IMR-90 (cell line): Measurements from ENCODE around the gene PTK7. TPM values are rescaled to one million over a fixed set of nuclear protein-coding genes. Genes with fewer than 3 reads are reported as not detected.

Experiments
- ATAC-seq: fragments of 200-7000 bp; cut with Tn5 transposase; 2 replicates; pipeline ENCODE4 v1.9.1; 2020; ENCODE audit warnings: low read depth, mild to moderate bottlenecking, moderate library complexity
- BruUV-seq: library from RNA; stranded (reverse); fragments of 400-500 nt; replicated peaks from 2 replicates; lab custom pipeline; 2021; lab: Mats Ljungman, UMichigan
- CTCF ChIA-PET: fragments of 300-600 bp; formaldehyde crosslinking; extraction: SDS; loops from one replicate; lab custom pipeline; 2021; ENCODE audit warnings: antibody characterized with exemption; lab: Yijun Ruan, JAX
- POLR2A ChIA-PET: fragments of 300-600 bp; sonication (Branson Sonifier 250); formaldehyde crosslinking; loops from one replicate; lab custom pipeline; 2022; ENCODE audit warnings: antibody characterized with exemption; ENCODE audit not compliant: unreplicated experiment; lab: Charles Lee
- DNase-seq: peaks from one replicate; pipeline ENCODE4 v3.0.0; 2013
- H2AFZ ChIP-seq: replicated peaks from 2 replicates; pipeline ENCODE3; 2013; ENCODE audit warnings: low read length, mild to moderate bottlenecking; ENCODE audit not compliant: poor library complexity
- H2AK5ac ChIP-seq: 2 replicates; pipeline ENCODE4 v1.6.1; 2013; ENCODE audit warnings: low read depth, low read length, inconsistent platforms
- H2AK9ac ChIP-seq: replicated peaks from 2 replicates; pipeline ENCODE3; 2013; ENCODE audit warnings: mild to moderate bottlenecking, low read depth, low read length, moderate library complexity; ENCODE audit not compliant: poor library complexity
- H2BK120ac ChIP-seq: 2 replicates; pipeline ENCODE4 v1.6.1; 2013; ENCODE audit warnings: low read depth, low read length, inconsistent platforms
- H2BK15ac ChIP-seq: 3 replicates; pipeline ENCODE4 v1.6.1; 2013; ENCODE audit warnings: low read depth, low read length, inconsistent platforms
- H2BK20ac ChIP-seq: 2 replicates; pipeline ENCODE4 v1.6.1; 2013; ENCODE audit warnings: low read depth, mild to moderate bottlenecking, inconsistent platforms, low read length, moderate library complexity
- H2BK5ac ChIP-seq: 2 replicates; pipeline ENCODE4 v1.6.1; 2013; ENCODE audit warnings: mild to moderate bottlenecking, low read depth, low read length, inconsistent platforms; ENCODE audit not compliant: poor library complexity, severe bottlenecking
- H3K14ac ChIP-seq: replicated peaks from 2 replicates; pipeline ENCODE4 v1.6.1; 2013; ENCODE audit warnings: low read depth, low read length, inconsistent platforms
- H3K18ac ChIP-seq: 2 replicates; pipeline ENCODE4 v1.6.1; 2013; ENCODE audit warnings: low read depth, low read length, control low read depth
- H3K23ac ChIP-seq: 2 replicates; pipeline ENCODE4 v1.6.1; 2013; ENCODE audit warnings: low read depth, low read length, inconsistent platforms
- H3K27ac ChIP-seq: 2 replicates; pipeline ENCODE4 v1.5.1; 2013; ENCODE audit warnings: mild to moderate bottlenecking, control low read depth, low read length; ENCODE audit not compliant: insufficient read depth
- H3K27me3 ChIP-seq: 2 replicates; pipeline ENCODE4 v1.6.1; 2013; ENCODE audit warnings: low read length; ENCODE audit not compliant: control insufficient read depth, insufficient read depth
- H3K36me3 ChIP-seq: 2 replicates; pipeline ENCODE4 v1.6.1; 2013; ENCODE audit warnings: low read length, mixed read lengths; ENCODE audit not compliant: control insufficient read depth, insufficient read depth
- H3K4ac ChIP-seq: 2 replicates; pipeline ENCODE4 v1.6.1; 2013; ENCODE audit warnings: low read depth, low read length, inconsistent platforms
- H3K4me1 ChIP-seq: 2 replicates; pipeline ENCODE4 v1.6.1; 2013; ENCODE audit warnings: low read length, mixed read lengths; ENCODE audit not compliant: control insufficient read depth, insufficient read depth
- H3K4me2 ChIP-seq: 2 replicates; pipeline ENCODE4 v1.6.1; 2013; ENCODE audit warnings: low read depth, mild to moderate bottlenecking, control low read depth, low read length, moderate library complexity
- H3K4me3 ChIP-seq: 2 replicates; pipeline ENCODE4 v1.5.1; 2013; ENCODE audit warnings: low read depth, mild to moderate bottlenecking, control low read depth, low read length, moderate library complexity; ENCODE audit not compliant: insufficient read depth
- H3K56ac ChIP-seq: 2 replicates; pipeline ENCODE4 v1.6.1; 2013; ENCODE audit warnings: low read length, inconsistent platforms; ENCODE audit not compliant: insufficient read depth; ENCODE audit errors: extremely low read depth
- H3K79me1 ChIP-seq, 2 experiments: 2 replicates each; pipeline ENCODE4 v1.6.1; 2013; ENCODE audit warnings: low read length in 2 of 2, inconsistent platforms in 1 of 2, low read depth in 1 of 2
- H3K9ac ChIP-seq: 2 replicates; pipeline ENCODE4 v1.6.1; 2013; ENCODE audit warnings: low read depth, low read length, control low read depth
- H3K9me1 ChIP-seq: 2 replicates; pipeline ENCODE4 v1.6.1; 2013; ENCODE audit warnings: low read length, inconsistent platforms; ENCODE audit not compliant: insufficient read depth
- H3K9me3 ChIP-seq: 2 replicates; pipeline ENCODE4 v1.6.1; 2013; ENCODE audit warnings: low read length; ENCODE audit not compliant: control insufficient read depth, insufficient read depth
- H4K20me1 ChIP-seq: 2 replicates; pipeline ENCODE4 v1.6.1; 2013; ENCODE audit warnings: low read length, inconsistent platforms; ENCODE audit not compliant: insufficient read depth
- H4K5ac ChIP-seq: 2 replicates; pipeline ENCODE4 v1.6.1; 2013; ENCODE audit warnings: mild to moderate bottlenecking, low read depth, low read length, control low read depth
- H4K8ac ChIP-seq, 2 experiments: 2 replicates each; pipeline ENCODE4 v1.6.1; 2013; ENCODE audit warnings: low read depth in 2 of 2, low read length in 2 of 2, control low read depth in 1 of 2, inconsistent platforms in 1 of 2
- H4K91ac ChIP-seq: 2 replicates; pipeline ENCODE4 v1.6.1; 2013; ENCODE audit warnings: low read depth, low read length, inconsistent platforms; ENCODE audit not compliant: insufficient read depth
- BHLHE40 ChIP-seq: fragments of 150-350 bp; IDR thresholded peaks from 2 replicates; pipeline ENCODE4 v1.6.1; 2016; ENCODE audit warnings: mild to moderate bottlenecking, low read depth, low read length
- CEBPB ChIP-seq: IDR thresholded peaks from 2 replicates; pipeline ENCODE4 v1.6.1; 2012; ENCODE audit warnings: low read depth, low read length, improper control_type of control experiment
- CHD1 ChIP-seq: IDR thresholded peaks from 2 replicates; pipeline ENCODE4 v1.6.1; 2012; ENCODE audit warnings: low read depth, low read length, improper control_type of control experiment
- CTCF ChIP-seq: conservative IDR thresholded peaks from 2 replicates; pipeline ENCODE4 v1.5.1; 2012; ENCODE audit warnings: mild to moderate bottlenecking, low read depth, low read length, improper control_type of control experiment
- ELK1 ChIP-seq: fragments of 150-350 bp; IDR thresholded peaks from 2 replicates; pipeline ENCODE4 v1.6.1; 2016; ENCODE audit warnings: low read depth, mild to moderate bottlenecking, low read length, moderate library complexity, borderline replicate concordance
- FOS ChIP-seq: fragments of 150-350 bp; IDR thresholded peaks from 2 replicates; pipeline ENCODE4 v1.6.1; 2016; ENCODE audit warnings: low read depth, low read length
- MAFK ChIP-seq: IDR thresholded peaks from 2 replicates; pipeline ENCODE4 v1.6.1; 2012; ENCODE audit warnings: low read depth, low read length, improper control_type of control experiment
- MXI1 ChIP-seq: IDR thresholded peaks from 2 replicates; pipeline ENCODE4 v1.6.1; 2012; ENCODE audit warnings: low read depth, mild to moderate bottlenecking, low read length, moderate library complexity, borderline replicate concordance
- POLR2A ChIP-seq: IDR thresholded peaks from 2 replicates; pipeline ENCODE4 v1.6.1; 2012; ENCODE audit warnings: mild to moderate bottlenecking, low read depth, low read length
- RAD21 ChIP-seq: IDR thresholded peaks from 2 replicates; pipeline ENCODE4 v1.6.1; 2012; ENCODE audit warnings: low read length, improper control_type of control experiment
- RCOR1 ChIP-seq: IDR thresholded peaks from 2 replicates; pipeline ENCODE4 v1.6.1; 2012; ENCODE audit warnings: mild to moderate bottlenecking, low read length, improper control_type of control experiment; ENCODE audit not compliant: insufficient replicate concordance
- RFX5 ChIP-seq: IDR thresholded peaks from 2 replicates; pipeline ENCODE4 v1.8.0; 2012; ENCODE audit warnings: low read depth, mild to moderate bottlenecking, low read length, moderate library complexity
- SMC3 ChIP-seq: fragments of 150-350 bp; IDR thresholded peaks from 2 replicates; pipeline ENCODE4 v1.6.1; 2016; ENCODE audit warnings: low read depth, mild to moderate bottlenecking, antibody characterized with exemption, low read length, moderate library complexity
- USF2 ChIP-seq: fragments of 150-350 bp; IDR thresholded peaks from 2 replicates; pipeline ENCODE4 v1.6.1; 2017; ENCODE audit warnings: mild to moderate bottlenecking, antibody characterized with exemption, low read length, low read depth
- WGBS, 2 experiments: methylation state at CpG; one replicate each; pipeline versions ENCODE4 v1.1.5 to v1.1.7; 2013; ENCODE audit warnings: missing lambda C conversion rate in 2 of 2; ENCODE audit not compliant: insufficient read length in 1 of 2; ENCODE audit errors: extremely low coverage in 2 of 2; 5-methylcytosine and 5-hydroxymethylcytosine counted together
- dilution Hi-C: fragments of 300-500 bp; cut with HindIII; formaldehyde crosslinking; loops from one replicate; pipeline ENCODE4 v1.14.3; 2018; ENCODE audit warnings: low sequenced_read_pairs; ENCODE audit not compliant: unreplicated experiment
- in situ Hi-C: fragments of 300-500 bp; cut with MboI; formaldehyde crosslinking; loops from 3 replicates; pipeline ENCODE4 v1.14.3; 2019; ENCODE audit warnings: low sequenced_read_pairs, inconsistent platforms, mixed read lengths
- intact Hi-C: fragments of 100-400 bp; cut with micrococcal nuclease; formaldehyde crosslinking; loops from 2 replicates; pipeline ENCODE4 v1.10.0; 2022
- polyA plus RNA-seq, 3 experiments: library from polyadenylated mRNA; depleted of rRNA; stranded (reverse); fragments of >200 nt; gene quantifications; 2 replicates each; pipeline ENCODE4 v1.2.3, GENCODE V29; 2012; ENCODE audit warnings: low replicate concordance in 1 of 3
- total RNA-seq: library from RNA; depleted of rRNA; stranded (reverse); fragments of >200 nt; gene quantifications from 2 replicates; pipeline ENCODE4 v1.2.3, GENCODE V29; 2012

The PTK7 gene
- total and polyA plus RNA-seq, 2 of the 4 experiments (the other 2 are of a cell fraction) = 47.1 to 142 TPM

- in situ Hi-C loops = no loop called here
- H3K56ac ChIP-seq = peak overlapping the region; percentile 89
- H3K36me3 ChIP-seq = peaks cover 44% of the 10 kb centered on the region
- peak overlapping the region; percentile 99 for H4K5ac ChIP-seq
- no peak overlapping the region for H2BK20ac ChIP-seq
- peak; percentile 20 for DNase-seq
- H3K4me3 ChIP-seq = peak overlapping the region; percentile 68
- H3K4me2 ChIP-seq = peak overlapping the region; percentile 99
- H3K27me3 ChIP-seq = no peaks in the 10 kb centered on the region
- intact Hi-C loops = loop anchor here (1.0 to 5.0 kb wide), 2 partner anchors 22 to 89 kb away; no protein-coding TSS in a partner anchor
- peak overlapping the region; percentile 95 for H3K9ac ChIP-seq
- peak overlapping the region; percentile 54; the same call in 1 of the 3 replicates for H2BK15ac ChIP-seq
- dilution Hi-C loops = no loop called here
- peaks cover 21% of the 10 kb centered on the region for H3K9me1 ChIP-seq
- peak overlapping the region; percentile 87 for H3K27ac ChIP-seq
- POLR2A ChIA-PET = interaction anchor here (0.9 to 1.1 kb wide), 2 partner anchors 8 to 24 kb away, joined by 3 read pairs; no protein-coding TSS in a partner anchor
- H3K18ac ChIP-seq = peak overlapping the region; percentile 62
- H4K8ac ChIP-seq = peak overlapping the region; percentile 84 to 100
- no peaks in the 10 kb centered on the region for H4K20me1 ChIP-seq
- peak overlapping the region; percentile 98 for H3K23ac ChIP-seq
- peaks cover 18% of the 10 kb centered on the region for H3K4me1 ChIP-seq
- no peaks in the 10 kb centered on the region for H3K9me3 ChIP-seq
- no TSS peak for BruUV-seq
- CTCF ChIA-PET = no interaction called here
- peak overlapping the region; percentile 87 for H2BK5ac ChIP-seq
- peak overlapping the region; percentile 93 for H2AFZ ChIP-seq
- peak; percentile 45 for ATAC-seq
- H4K91ac ChIP-seq = peak overlapping the region; percentile 88
- peaks cover 19 to 53% of the 10 kb centered on the region in 2 experiments; a peak in 3 of 4 replicates for H3K79me1 ChIP-seq
- peak overlapping the region; percentile 71 for H2BK120ac ChIP-seq
- WGBS, 2 experiments = 39% methylated on average over 10 of the region's 22 CpGs; no CpG with 5 or more reads in 1 of the 2 experiments
- H3K14ac ChIP-seq = peak overlapping the region; percentile 98
- peak overlapping the region; percentile 100 for H2AK9ac ChIP-seq
- H3K4ac ChIP-seq = peak overlapping the region; percentile 98
- peak overlapping the region; percentile 100 for H2AK5ac ChIP-seq
- TF ChIP-seq RCOR1 (no peak), CEBPB (no peak), MXI1 (no peak), CHD1 (no peak), USF2 (no peak), FOS (no peak), CTCF (no peak), MAFK (no peak), RFX5 (no peak), SMC3 (no peak), BHLHE40 (no peak), POLR2A (no peak), ELK1 (no peak), RAD21 (no peak)
These were observed 23.1 kb upstream of the PTK7 start for GRCh38 chr6:43052842-43053544.
